GM18951 (cell line): ENCODE data around the gene NOS2.

Experiments used
- POLR2A ChIP-seq: IDR thresholded peaks from 4 replicates; pipeline ENCODE4 v1.6.1; 2011; ENCODE audit warnings: mild to moderate bottlenecking; ENCODE audit not compliant: insufficient read length, insufficient read depth; ENCODE audit errors: extremely low read depth
- in situ Hi-C: fragments of 300-500 bp; cut with MboI; formaldehyde crosslinking; loops from one replicate; pipeline ENCODE4 v1.12.0; 2022; ENCODE audit warnings: low sequenced_read_pairs, mixed read lengths, inconsistent platforms; ENCODE audit not compliant: unreplicated experiment

The NOS2 gene

GRCh38 chr17:27788919-27789318, 11.4 kb downstream of the NOS2 start:
- no peak for TF ChIP-seq POLR2A
- in situ Hi-C loops, result no loop called here

- in situ Hi-C loops, result no loop called here
- TF ChIP-seq POLR2A, result no peak
Observed at GRCh38 chr17:27783440-27784350, 16.6 kb downstream of the NOS2 start.

GRCh38 chr17:27782791-27783206, 17.5 kb downstream of the NOS2 start:
- in situ Hi-C loops, result no loop called here
- no peak for TF ChIP-seq POLR2A

- in situ Hi-C loops, result no loop called here
- no peak for TF ChIP-seq POLR2A
Observed at GRCh38 chr17:27780828-27781404, 19.4 kb downstream of the NOS2 start.

- TF ChIP-seq POLR2A, result no peak
Observed at GRCh38 chr17:27780092-27780827, 20.1 kb downstream of the NOS2 start.

GRCh38 chr17:27778183-27778582, 22.1 kb downstream of the NOS2 start:
- in situ Hi-C loops, result no loop called here
- no peak for TF ChIP-seq POLR2A

More at GRCh38 chr17:27780092-27780827, 20.1 kb downstream of the NOS2 start:
- in situ Hi-C loops, result no loop called here

GRCh38 chr17:27776882-27777624, 23.3 kb downstream of the NOS2 start:
- no peak for TF ChIP-seq POLR2A
- in situ Hi-C loops, result no loop called here

GRCh38 chr17:27771586-27771985, 28.7 kb downstream of the NOS2 start:
- TF ChIP-seq POLR2A, result no peak
- in situ Hi-C loops, result no loop called here

- in situ Hi-C loops, result no loop called here
- no peak for TF ChIP-seq POLR2A
Observed at GRCh38 chr17:27770877-27771276, 29.5 kb downstream of the NOS2 start.

GRCh38 chr17:27768858-27769410, 31.4 kb downstream of the NOS2 start:
- no peak for TF ChIP-seq POLR2A
- in situ Hi-C loops, result no loop called here

GRCh38 chr17:27766438-27766837, 33.9 kb downstream of the NOS2 start:
- in situ Hi-C loops, result no loop called here
- TF ChIP-seq POLR2A, result no peak

- TF ChIP-seq POLR2A, result no peak
- in situ Hi-C loops, result no loop called here
Observed at GRCh38 chr17:27765353-27765752, 35.0 kb downstream of the NOS2 start.

- in situ Hi-C loops, result no loop called here
- TF ChIP-seq POLR2A, result no peak
Observed at GRCh38 chr17:27764589-27764988, 35.7 kb downstream of the NOS2 start.
